Activated naive CD8-positive, alpha-beta T cell treated with anti-CD3 and anti-CD28 coated beads, Interleukin-2, amount 50 U/mL, for 24 hours (primary cell): ENCODE results near the gene PDLIM5.

Experiments used
- ATAC-seq: fragments of 150-1000 bp; cut with Tn5 transposase; one replicate; pipeline ENCODE4 v1.10.0; 2021
- DNase-seq: peaks from one replicate; pipeline ENCODE4 v3.0.0; 2021
- H3K27ac Mint-ChIP-seq: one replicate; pipeline ENCODE4 v1.8.0; 2021; ENCODE audit warnings: mild to moderate bottlenecking, mixed read lengths
- H3K27me3 Mint-ChIP-seq: one replicate; pipeline ENCODE4 v1.8.0; 2021; ENCODE audit warnings: mixed read lengths
- H3K36me3 Mint-ChIP-seq: one replicate; pipeline ENCODE4 v1.8.0; 2021; ENCODE audit warnings: low read depth, mixed read lengths
- H3K4me1 Mint-ChIP-seq: one replicate; pipeline ENCODE4 v1.8.0; 2021; ENCODE audit warnings: mixed read lengths
- H3K4me3 Mint-ChIP-seq: one replicate; pipeline ENCODE4 v1.8.0; 2021; ENCODE audit warnings: mild to moderate bottlenecking, moderate library complexity, mixed read lengths
- H3K9me3 Mint-ChIP-seq: one replicate; pipeline ENCODE4 v1.8.0; 2021; ENCODE audit warnings: mixed read lengths

PDLIM5 gene

DNA sequence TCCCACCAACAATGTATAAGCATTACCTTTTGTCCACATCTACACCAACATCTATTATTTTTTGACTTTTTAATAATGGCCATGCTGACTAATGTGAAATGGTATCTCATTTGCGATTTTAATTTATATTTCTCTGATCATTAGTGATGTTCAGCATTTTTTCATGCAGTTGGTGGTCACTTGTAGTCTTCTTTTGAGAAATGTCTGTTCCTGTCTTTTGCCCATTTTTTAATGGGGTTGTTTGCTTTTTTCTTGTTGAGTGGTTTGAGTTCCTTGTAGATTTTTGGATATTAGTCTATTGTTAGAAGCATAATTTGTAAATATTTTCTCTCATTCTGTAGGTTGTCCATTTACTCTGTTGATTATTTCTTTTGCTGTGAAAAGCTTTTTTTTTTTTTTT, 36.8 kb upstream of the PDLIM5 start:
- ATAC-seq, result no peak
- no peaks in the 10 kb centered on the region for H3K36me3 Mint-ChIP-seq
- peaks cover 10% of the 10 kb centered on the region for H3K27me3 Mint-ChIP-seq
- no peaks in the 10 kb centered on the region for H3K9me3 Mint-ChIP-seq
- H3K27ac Mint-ChIP-seq, result no peak overlapping the region
- H3K4me3 Mint-ChIP-seq, result no peak overlapping the region
- no peak for DNase-seq
- no peaks in the 10 kb centered on the region for H3K4me1 Mint-ChIP-seq

DNA sequence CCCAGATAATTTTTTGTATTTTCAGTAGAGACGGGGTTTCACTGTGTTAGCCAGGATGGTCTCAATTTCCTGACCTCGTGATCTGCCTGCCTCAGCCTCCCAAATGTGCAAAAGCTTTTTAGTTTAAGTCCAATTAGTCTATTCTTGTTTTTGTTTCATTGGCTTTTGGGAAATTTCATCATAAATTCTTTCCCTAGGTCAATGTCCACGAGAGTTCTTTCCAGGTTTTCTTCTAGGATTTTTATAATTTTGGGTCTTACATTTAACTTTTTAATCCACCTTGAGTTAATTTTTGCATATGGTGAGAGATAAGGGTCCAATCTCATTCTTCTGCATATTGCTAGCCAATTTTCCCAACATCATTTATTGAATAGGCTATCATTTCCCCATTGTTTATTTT, 36.3 kb upstream of the PDLIM5 start:
- no peaks in the 10 kb centered on the region for H3K4me1 Mint-ChIP-seq
- H3K36me3 Mint-ChIP-seq, result no peaks in the 10 kb centered on the region
- DNase-seq (no peak), ATAC-seq (no peak)
- peaks cover 10% of the 10 kb centered on the region for H3K27me3 Mint-ChIP-seq
- no peak overlapping the region for H3K27ac Mint-ChIP-seq
- no peaks in the 10 kb centered on the region for H3K9me3 Mint-ChIP-seq
- H3K4me3 Mint-ChIP-seq, result no peak overlapping the region

DNA sequence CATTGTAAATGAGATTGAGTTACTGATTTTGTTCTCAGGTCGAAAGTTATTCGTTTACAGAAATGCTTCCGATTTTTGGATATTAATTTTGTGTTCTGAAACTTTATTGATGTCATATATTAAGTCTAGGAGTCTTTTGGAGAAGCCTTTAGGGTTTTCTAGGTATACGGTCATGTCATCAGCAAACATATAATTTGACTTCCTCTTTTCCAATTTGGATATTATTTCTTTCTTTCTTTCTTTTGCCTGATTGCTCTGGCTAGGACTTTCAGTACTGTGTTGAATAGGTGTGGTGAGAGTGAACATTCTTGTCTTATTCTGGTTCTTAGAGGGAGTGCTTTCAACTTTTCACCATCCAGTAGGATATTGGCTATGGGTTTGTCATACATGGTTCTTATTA, 35.4 kb upstream of the PDLIM5 start:
- Mint-ChIP-seq H3K36me3 (no peaks in the 10 kb centered on the region), H3K27me3 (peaks cover 10% of the 10 kb centered on the region), H3K4me1 (no peaks in the 10 kb centered on the region), H3K9me3 (no peaks in the 10 kb centered on the region), H3K4me3 (no peak overlapping the region), H3K27ac (no peak overlapping the region)
- DNase-seq, result no peak
- no peak for ATAC-seq

DNA sequence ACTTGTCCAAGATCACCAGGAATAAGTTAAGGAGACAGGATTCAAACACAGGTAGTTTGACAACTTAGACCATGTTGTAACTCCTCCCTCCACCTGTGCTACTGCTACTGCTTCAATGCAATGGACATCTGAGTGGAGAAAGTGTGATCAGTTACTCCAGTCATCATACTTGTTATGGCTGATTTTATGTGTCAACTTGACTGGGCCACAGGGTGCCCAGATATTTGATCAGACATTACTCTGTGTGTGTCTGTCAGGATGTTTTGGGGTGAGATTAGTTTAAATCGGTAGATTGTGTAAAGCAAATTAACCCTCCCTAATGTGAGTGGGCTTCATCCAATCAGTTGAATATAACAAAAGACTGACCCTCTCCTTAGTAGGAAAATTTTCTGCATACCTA, 34.8 kb upstream of the PDLIM5 start:
- Mint-ChIP-seq H3K36me3 (no peaks in the 10 kb centered on the region), H3K27ac (no peak overlapping the region), H3K4me1 (no peaks in the 10 kb centered on the region), H3K9me3 (no peaks in the 10 kb centered on the region), H3K4me3 (no peak overlapping the region), H3K27me3 (peaks cover 10% of the 10 kb centered on the region)
- ATAC-seq, result no peak
- no peak for DNase-seq

DNA sequence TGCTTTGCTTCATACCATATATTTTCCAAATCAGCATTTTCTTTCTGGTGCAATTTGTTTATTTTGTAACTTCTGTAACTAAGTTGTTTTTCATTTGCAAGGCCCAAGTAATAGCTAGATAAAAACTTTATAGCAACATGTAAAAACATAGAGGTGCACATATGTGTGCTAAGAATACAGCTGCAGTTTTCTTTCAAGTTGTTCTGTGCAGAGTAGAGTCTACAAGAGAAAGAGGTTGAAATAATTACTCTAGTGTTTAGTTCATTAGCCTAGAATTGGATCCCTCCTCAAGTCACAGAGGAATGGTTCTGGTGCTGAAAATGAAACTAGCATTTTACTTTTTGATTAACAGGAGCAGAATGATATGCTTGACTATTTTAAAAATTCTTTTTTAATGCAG, 32.2 kb upstream of the PDLIM5 start:
- Mint-ChIP-seq H3K27me3 (peaks cover 15% of the 10 kb centered on the region), H3K9me3 (peaks cover 7% of the 10 kb centered on the region), H3K4me3 (no peak overlapping the region), H3K36me3 (no peaks in the 10 kb centered on the region), H3K27ac (no peak overlapping the region), H3K4me1 (no peaks in the 10 kb centered on the region)
- ATAC-seq (no peak), DNase-seq (no peak)

DNA sequence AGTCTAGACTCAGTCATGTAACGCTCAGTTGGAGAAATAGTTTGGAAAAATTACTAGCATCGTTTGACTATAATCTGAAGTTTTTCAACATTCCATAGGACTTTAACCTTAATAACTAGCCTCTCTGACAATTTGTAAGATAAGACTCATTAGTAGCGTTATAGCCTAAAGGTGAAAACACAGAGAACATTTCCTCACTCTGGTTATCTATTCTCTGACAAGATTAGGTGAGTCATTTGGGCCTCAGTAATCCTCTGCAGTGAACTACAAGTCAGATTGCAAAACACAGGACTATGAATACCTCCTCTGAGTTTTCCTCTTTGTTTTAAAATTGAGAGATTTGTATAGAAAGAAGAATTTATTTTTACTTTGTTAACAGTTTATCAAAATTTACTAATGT, 31.8 kb upstream of the PDLIM5 start:
- no peak for DNase-seq
- Mint-ChIP-seq H3K4me3 (no peak overlapping the region), H3K4me1 (no peaks in the 10 kb centered on the region), H3K9me3 (peaks cover 9% of the 10 kb centered on the region), H3K36me3 (no peaks in the 10 kb centered on the region), H3K27me3 (peaks cover 15% of the 10 kb centered on the region), H3K27ac (no peak overlapping the region)
- no peak for ATAC-seq

DNA sequence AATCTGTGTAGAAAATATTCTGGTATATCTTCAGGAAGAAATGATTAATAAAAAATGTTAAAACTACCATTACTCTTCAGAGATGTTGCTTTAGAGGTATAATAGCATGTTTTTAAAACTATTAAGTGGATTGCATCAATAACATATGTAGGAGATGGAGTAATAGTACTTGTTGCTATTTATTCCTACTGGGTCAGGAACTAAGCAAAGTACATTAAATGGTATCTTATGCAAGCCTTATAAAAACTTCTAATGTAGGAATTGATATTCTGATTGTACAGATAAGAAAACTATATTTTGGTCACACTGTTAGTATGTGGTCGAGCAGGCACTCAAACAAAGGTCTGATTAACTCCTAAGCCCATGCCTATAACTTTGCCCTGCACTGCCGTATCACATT, 31.4 kb upstream of the PDLIM5 start:
- no peak overlapping the region for H3K27ac Mint-ChIP-seq
- no peak for DNase-seq
- no peaks in the 10 kb centered on the region for H3K36me3 Mint-ChIP-seq
- H3K27me3 Mint-ChIP-seq, result peaks cover 15% of the 10 kb centered on the region
- peaks cover 9% of the 10 kb centered on the region for H3K9me3 Mint-ChIP-seq
- no peaks in the 10 kb centered on the region for H3K4me1 Mint-ChIP-seq
- no peak for ATAC-seq
- H3K4me3 Mint-ChIP-seq, result no peak overlapping the region

DNA sequence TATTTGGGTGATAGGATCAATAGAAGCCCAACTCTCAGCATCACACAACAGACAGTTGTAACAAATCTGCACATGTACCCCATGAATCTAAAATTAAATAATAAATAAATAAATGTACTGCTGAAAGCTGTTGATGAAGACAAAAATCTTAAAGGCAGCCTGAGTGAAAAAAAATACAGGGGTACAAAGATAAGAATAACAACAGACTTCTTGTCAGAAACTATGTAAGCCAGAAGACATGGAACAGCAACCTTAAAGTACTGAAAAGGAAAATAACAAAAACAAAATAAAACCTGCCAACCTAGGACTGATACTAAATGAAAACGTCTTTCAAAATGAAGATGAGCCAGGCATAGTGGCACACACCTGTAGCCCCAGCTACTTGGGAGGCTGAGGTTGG, 25.0 kb upstream of the PDLIM5 start:
- H3K4me3 Mint-ChIP-seq, result no peak overlapping the region
- H3K4me1 Mint-ChIP-seq, result no peaks in the 10 kb centered on the region

DNA sequence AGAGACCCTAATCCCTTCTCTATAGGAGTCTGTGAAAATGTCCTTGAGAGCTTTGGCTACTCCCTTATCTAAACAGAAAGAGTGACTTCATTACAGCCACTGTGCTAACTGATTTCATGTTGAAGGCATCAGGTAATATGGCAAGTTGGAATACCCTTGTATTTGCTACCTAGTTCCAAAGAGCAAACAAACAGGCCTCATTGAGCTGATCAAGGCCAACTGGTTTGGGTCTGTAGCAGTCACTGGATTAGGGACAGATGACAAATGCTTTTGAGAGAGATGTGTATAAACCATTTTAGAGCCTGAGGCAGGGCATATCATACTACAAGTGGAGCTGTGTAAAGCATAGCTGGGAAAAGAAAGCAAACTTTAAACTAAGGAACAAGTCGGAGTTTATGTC, 22.9 kb upstream of the PDLIM5 start:
- no peaks in the 10 kb centered on the region for H3K4me1 Mint-ChIP-seq

More for the DNA sequence above, 25.0 kb upstream of the PDLIM5 start:
- Mint-ChIP-seq H3K27ac (no peak overlapping the region), H3K36me3 (peaks cover 1% of the 10 kb centered on the region), H3K27me3 (peaks cover 9% of the 10 kb centered on the region), H3K9me3 (peaks cover 28% of the 10 kb centered on the region)
- ATAC-seq, result no peak
- no peak for DNase-seq

DNA sequence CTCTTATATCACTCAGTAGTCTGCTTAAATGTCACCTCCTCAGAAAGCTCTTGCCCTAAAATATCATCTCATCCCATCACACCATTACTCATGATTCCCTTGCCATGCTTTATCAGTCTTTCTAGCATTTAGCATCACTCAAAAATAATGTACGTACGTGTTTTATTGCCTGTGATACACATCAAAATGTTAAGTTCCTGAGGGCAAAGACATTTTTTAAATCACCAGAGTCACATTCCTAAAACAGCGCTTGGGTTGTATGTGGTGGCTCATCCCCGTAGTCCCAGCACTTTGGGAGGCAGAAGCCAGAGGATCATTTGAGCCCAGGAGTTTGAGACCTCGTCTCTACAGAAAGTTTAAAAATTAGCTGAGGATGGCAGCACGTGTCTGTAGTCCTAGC, 21.3 kb upstream of the PDLIM5 start:
- Mint-ChIP-seq H3K4me3 (no peak overlapping the region), H3K9me3 (peaks cover 18% of the 10 kb centered on the region), H3K4me1 (no peaks in the 10 kb centered on the region), H3K36me3 (peaks cover 1% of the 10 kb centered on the region), H3K27me3 (no peaks in the 10 kb centered on the region), H3K27ac (no peak overlapping the region)
- ATAC-seq, result no peak
- DNase-seq, result no peak

More for the DNA sequence above, 22.9 kb upstream of the PDLIM5 start:
- H3K27me3 Mint-ChIP-seq, result peaks cover 2% of the 10 kb centered on the region
- DNase-seq (no peak), ATAC-seq (no peak)
- peaks cover 1% of the 10 kb centered on the region for H3K36me3 Mint-ChIP-seq
- peaks cover 27% of the 10 kb centered on the region for H3K9me3 Mint-ChIP-seq
- no peak overlapping the region for H3K27ac Mint-ChIP-seq
- no peak overlapping the region for H3K4me3 Mint-ChIP-seq

DNA sequence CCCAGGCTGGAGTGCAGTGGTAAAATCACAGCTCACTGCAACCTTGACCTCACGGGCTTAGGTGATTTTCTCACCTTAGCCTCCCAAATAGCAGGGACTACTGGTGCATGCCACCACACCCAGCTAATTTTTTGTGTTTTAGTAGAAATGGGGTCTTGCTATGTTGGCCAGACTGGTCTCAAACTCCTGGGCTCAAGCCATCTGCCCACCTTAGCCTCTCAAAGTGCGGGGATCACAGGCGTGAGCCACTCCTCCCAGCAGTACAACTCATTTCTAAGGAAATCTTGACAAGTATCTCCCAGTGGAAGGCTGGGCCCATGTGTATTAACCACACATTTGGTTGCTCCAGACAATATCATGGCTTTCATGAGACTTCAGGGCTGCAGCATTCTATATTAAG, 20.4 kb upstream of the PDLIM5 start:
- ATAC-seq (no peak), DNase-seq (no peak)
- H3K4me3 Mint-ChIP-seq, result no peak overlapping the region
- H3K27me3 Mint-ChIP-seq, result peaks cover 2% of the 10 kb centered on the region
- H3K27ac Mint-ChIP-seq, result no peak overlapping the region
- H3K4me1 Mint-ChIP-seq, result no peaks in the 10 kb centered on the region
- H3K36me3 Mint-ChIP-seq, result no peaks in the 10 kb centered on the region
- H3K9me3 Mint-ChIP-seq, result peaks cover 10% of the 10 kb centered on the region

DNA sequence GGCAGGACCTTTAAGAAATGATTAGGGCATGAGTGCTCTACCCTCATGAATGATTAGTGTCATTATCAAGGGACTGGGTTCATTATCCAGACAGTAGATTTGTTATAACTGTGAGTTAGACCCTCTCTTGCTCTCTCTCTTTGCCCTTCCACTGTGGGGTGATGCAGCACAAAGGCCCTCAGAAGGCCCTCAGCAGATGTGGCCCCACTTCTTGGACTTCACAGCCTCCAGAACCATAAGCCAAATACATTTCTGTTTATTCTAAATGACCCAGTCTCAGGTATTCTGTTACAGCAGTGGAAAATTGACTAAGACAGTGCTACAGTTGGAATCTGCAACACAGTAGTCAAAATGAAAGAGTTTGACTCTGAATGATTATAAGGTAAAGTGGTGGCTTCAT, 17.2 kb upstream of the PDLIM5 start:
- no peak for DNase-seq
- ATAC-seq, result no peak
- H3K4me1 Mint-ChIP-seq, result no peaks in the 10 kb centered on the region
- no peak overlapping the region for H3K4me3 Mint-ChIP-seq
- H3K27ac Mint-ChIP-seq, result no peak overlapping the region
- H3K27me3 Mint-ChIP-seq, result peaks cover 7% of the 10 kb centered on the region
- no peaks in the 10 kb centered on the region for H3K9me3 Mint-ChIP-seq
- no peaks in the 10 kb centered on the region for H3K36me3 Mint-ChIP-seq

DNA sequence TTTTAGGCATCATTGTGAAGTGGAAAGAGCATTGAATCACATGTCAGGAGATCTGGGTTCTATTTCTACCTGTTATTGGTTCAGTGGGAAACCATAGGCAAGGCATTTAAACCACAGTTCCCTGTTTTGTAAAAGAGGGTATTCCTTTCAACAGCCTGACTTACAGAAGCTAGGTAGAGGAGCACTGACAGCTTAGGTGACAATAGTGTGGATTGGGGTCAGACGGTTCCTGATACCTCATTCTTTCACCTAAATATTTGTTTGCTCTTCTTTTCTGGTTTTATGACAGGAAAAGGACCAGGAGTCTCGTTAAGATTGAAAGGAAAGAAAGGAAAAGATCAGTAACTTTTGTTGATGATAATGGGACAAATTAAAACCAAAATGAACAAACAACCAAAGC, 15.9 kb upstream of the PDLIM5 start:
- DNase-seq (no peak), ATAC-seq (no peak)
- Mint-ChIP-seq H3K4me3 (no peak overlapping the region), H3K36me3 (no peaks in the 10 kb centered on the region), H3K9me3 (no peaks in the 10 kb centered on the region), H3K27me3 (peaks cover 7% of the 10 kb centered on the region), H3K4me1 (no peaks in the 10 kb centered on the region), H3K27ac (no peak overlapping the region)

DNA sequence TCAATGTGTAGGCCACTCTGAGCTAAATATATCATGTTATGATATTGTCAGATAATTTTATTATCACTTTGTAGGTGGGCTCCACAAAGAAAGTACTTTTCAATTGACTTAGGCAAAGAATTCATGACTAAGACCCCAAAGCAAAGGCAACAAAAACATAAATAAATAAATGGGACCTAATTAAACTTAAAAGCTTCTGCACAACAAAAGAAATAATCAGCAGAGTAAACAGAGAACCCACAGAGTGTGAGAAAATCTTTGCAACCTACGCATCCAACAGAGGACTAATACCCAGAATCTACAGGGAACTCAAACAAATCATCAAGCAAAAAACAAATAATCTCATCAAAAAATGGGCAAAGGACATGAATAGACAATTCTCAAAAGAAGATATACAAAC, 15.2 kb upstream of the PDLIM5 start:
- no peaks in the 10 kb centered on the region for H3K36me3 Mint-ChIP-seq
- H3K27me3 Mint-ChIP-seq, result peaks cover 7% of the 10 kb centered on the region
- H3K4me1 Mint-ChIP-seq, result no peaks in the 10 kb centered on the region
- H3K27ac Mint-ChIP-seq, result no peak overlapping the region
- ATAC-seq (no peak), DNase-seq (no peak)
- no peak overlapping the region for H3K4me3 Mint-ChIP-seq
- no peaks in the 10 kb centered on the region for H3K9me3 Mint-ChIP-seq

DNA sequence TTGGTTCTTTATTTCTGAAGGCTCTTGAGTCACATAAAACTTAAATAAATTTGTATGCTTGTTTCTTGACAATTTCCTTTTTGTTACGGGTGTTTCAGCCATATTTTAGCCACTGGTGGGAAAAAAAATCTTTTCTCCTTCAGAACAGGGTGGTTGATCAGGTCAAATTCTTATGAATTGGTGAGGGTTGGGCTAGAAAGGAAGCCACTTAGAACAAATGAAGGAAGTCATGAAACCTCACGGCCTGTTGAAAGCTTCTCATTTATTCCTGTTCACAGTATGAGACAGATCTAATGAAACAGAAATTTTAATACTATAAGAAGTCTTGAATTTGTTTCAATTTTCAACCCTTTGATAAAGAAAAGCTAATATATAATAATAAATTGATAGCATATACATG, 12.1 kb upstream of the PDLIM5 start:
- no peak for DNase-seq
- Mint-ChIP-seq H3K27me3 (peaks cover 7% of the 10 kb centered on the region), H3K4me3 (no peak overlapping the region), H3K4me1 (no peaks in the 10 kb centered on the region), H3K27ac (no peak overlapping the region), H3K36me3 (no peaks in the 10 kb centered on the region), H3K9me3 (no peaks in the 10 kb centered on the region)
- no peak for ATAC-seq

DNA sequence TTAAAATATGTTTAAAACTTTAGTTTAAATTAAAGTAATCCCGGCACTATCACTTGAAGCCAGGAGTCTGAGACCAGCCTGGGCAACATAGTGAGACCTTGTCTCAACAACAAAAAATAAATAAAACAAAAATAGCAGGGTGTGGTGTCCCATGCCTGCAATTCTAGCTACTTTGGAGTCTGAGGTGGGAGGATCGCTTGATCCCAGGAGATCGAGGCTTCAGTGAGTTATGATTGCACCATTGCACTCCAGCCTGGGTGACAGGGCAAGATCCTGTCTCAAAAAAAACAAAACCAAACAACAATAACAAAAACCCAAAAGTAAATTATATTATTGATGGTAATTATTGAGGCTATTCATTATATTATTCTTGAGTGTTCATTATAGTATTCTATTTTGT, 9.9 kb upstream of the PDLIM5 start:
- no peaks in the 10 kb centered on the region for H3K9me3 Mint-ChIP-seq
- H3K27me3 Mint-ChIP-seq, result peaks cover 10% of the 10 kb centered on the region
- DNase-seq (no peak), ATAC-seq (no peak)
- no peaks in the 10 kb centered on the region for H3K36me3 Mint-ChIP-seq
- no peak overlapping the region for H3K4me3 Mint-ChIP-seq
- no peak overlapping the region for H3K27ac Mint-ChIP-seq
- no peaks in the 10 kb centered on the region for H3K4me1 Mint-ChIP-seq
